HepG2 (cell line): ENCODE measurements around the gene NSMCE1. TPM values are rescaled to one million over a fixed set of nuclear protein-coding genes. Genes with fewer than 3 reads are reported as not detected.
A peak's percentile ranks its signal among the peaks of the same experiment; 100 is the strongest.

Source experiments
- AKNA ChIP-seq: sonication (generic); formaldehyde crosslinking; IDR thresholded peaks from 2 replicates; pipeline ENCODE4 v1.4.0; 2020; ENCODE audit warnings: missing genetic modification reagents, borderline replicate concordance
- ARNT2 ChIP-seq: sonication (generic); formaldehyde crosslinking; IDR thresholded peaks from 2 replicates; pipeline ENCODE4 v1.8.0; 2022; ENCODE audit warnings: mild to moderate bottlenecking, low read depth, missing genetic modification reagents, moderate library complexity
- DNMT3B ChIP-seq: conservative IDR thresholded peaks from 2 replicates; pipeline ENCODE4 v1.6.1; 2016; ENCODE audit warnings: missing biosample characterization, control low read depth
- GATAD2A ChIP-seq: IDR thresholded peaks from 2 replicates; pipeline ENCODE4 v1.6.1; 2016
- GTF3A ChIP-seq: sonication (generic); formaldehyde crosslinking; conservative IDR thresholded peaks from 2 replicates; pipeline ENCODE4 v1.4.0; 2020; ENCODE audit warnings: mild to moderate bottlenecking, missing genetic modification reagents
- HNRNPK ChIP-seq: fragments of 200-400 bp; formaldehyde crosslinking; IDR thresholded peaks from 2 replicates; pipeline ENCODE4 v1.6.1; 2018; ENCODE audit warnings: low read length, low read depth, moderate library complexity, mild to moderate bottlenecking; ENCODE audit not compliant: poor library complexity, severe bottlenecking
- HNRNPL ChIP-seq: fragments of 200-400 bp; formaldehyde crosslinking; IDR thresholded peaks from 2 replicates; pipeline ENCODE4 v1.6.1; 2017; ENCODE audit warnings: mild to moderate bottlenecking, low read depth, low read length
- ISX ChIP-seq: sonication (generic); formaldehyde crosslinking; conservative IDR thresholded peaks from 2 replicates; pipeline ENCODE4 v1.5.0; 2020; ENCODE audit warnings: missing genetic modification reagents
- JARID2 ChIP-seq: sonication (generic); formaldehyde crosslinking; IDR thresholded peaks from 2 replicates; pipeline ENCODE4 v1.8.1; 2023; ENCODE audit warnings: missing genetic modification reagents, inconsistent platforms; ENCODE audit not compliant: insufficient replicate concordance
- JUN ChIP-seq: sonication (generic); formaldehyde crosslinking; IDR thresholded peaks from 2 replicates; pipeline ENCODE4 v1.4.0; 2020; ENCODE audit warnings: mild to moderate bottlenecking, missing genetic modification reagents
- KLF11 ChIP-seq: IDR thresholded peaks from 2 replicates; pipeline ENCODE4 v1.6.1; 2016; ENCODE audit warnings: missing compliant biosample characterization
- NFIB ChIP-seq: sonication (generic); formaldehyde crosslinking; IDR thresholded peaks from 2 replicates; pipeline ENCODE4 v1.9.0; 2021; ENCODE audit warnings: missing genetic modification reagents, mild to moderate bottlenecking, borderline replicate concordance
- PCBP2 ChIP-seq: fragments of 200-400 bp; formaldehyde crosslinking; optimal IDR thresholded peaks from 2 replicates; pipeline ENCODE3; 2018; ENCODE audit warnings: low read length, low read depth; ENCODE audit not compliant: poor library complexity, severe bottlenecking
- RXRB ChIP-seq: IDR thresholded peaks from 2 replicates; pipeline ENCODE4 v1.6.1; 2016; ENCODE audit warnings: borderline replicate concordance, missing genetic modification reagents, missing compliant biosample characterization
- SP5 ChIP-seq: IDR thresholded peaks from 2 replicates; pipeline ENCODE4 v1.6.1; 2016; ENCODE audit warnings: low read depth, borderline replicate concordance
- TBL1XR1 ChIP-seq: fragments of 150-350 bp; IDR thresholded peaks from 2 replicates; pipeline ENCODE4 v1.6.1; 2014; ENCODE audit warnings: borderline replicate concordance, low read length; ENCODE audit not compliant: partially characterized antibody
- ZBTB38 ChIP-seq: sonication (generic); formaldehyde crosslinking; IDR thresholded peaks from 2 replicates; pipeline ENCODE4 v1.5.1; 2020; ENCODE audit warnings: mild to moderate bottlenecking, missing genetic modification reagents
- ZFP37 ChIP-seq: sonication (generic); formaldehyde crosslinking; IDR thresholded peaks from 2 replicates; pipeline ENCODE4 v1.4.0; 2020; ENCODE audit warnings: missing genetic modification reagents, borderline replicate concordance
- ZNF143 ChIP-seq: sonication (generic); formaldehyde crosslinking; IDR thresholded peaks from 2 replicates; pipeline ENCODE4 v1.4.0; 2020; ENCODE audit warnings: missing genetic modification reagents
- ZNF343 ChIP-seq: sonication (generic); formaldehyde crosslinking; IDR thresholded peaks from 2 replicates; pipeline ENCODE4 v1.4.0; 2020; ENCODE audit warnings: mild to moderate bottlenecking, missing genetic modification reagents
- ZNF569 ChIP-seq: sonication (generic); formaldehyde crosslinking; IDR thresholded peaks from 2 replicates; pipeline ENCODE4 v1.5.0; 2020; ENCODE audit warnings: mild to moderate bottlenecking, missing genetic modification reagents, moderate library complexity, borderline replicate concordance
- ZNF704 ChIP-seq: sonication (generic); formaldehyde crosslinking; IDR thresholded peaks from 2 replicates; pipeline ENCODE4 v1.8.1; 2023; ENCODE audit warnings: mild to moderate bottlenecking, inconsistent platforms, moderate library complexity, missing genetic modification reagents, borderline replicate concordance
- ZNF724P ChIP-seq: sonication (generic); formaldehyde crosslinking; IDR thresholded peaks from 2 replicates; pipeline ENCODE4 v1.8.0; 2022; ENCODE audit warnings: missing genetic modification reagents, borderline replicate concordance
- ZNF781 ChIP-seq: sonication (generic); formaldehyde crosslinking; IDR thresholded peaks from 2 replicates; pipeline ENCODE4 v1.5.1; 2020; ENCODE audit warnings: borderline replicate concordance, mild to moderate bottlenecking, missing genetic modification reagents; ENCODE audit errors: not compliant biosample characterization
- ZNF83 ChIP-seq: sonication (generic); formaldehyde crosslinking; IDR thresholded peaks from 2 replicates; pipeline ENCODE4 v1.4.0; 2020; ENCODE audit warnings: missing genetic modification reagents, mild to moderate bottlenecking, borderline replicate concordance
- polyA plus RNA-seq, 8 experiments: library from polyadenylated mRNA; depleted of rRNA in 3 of 8; stranded (reverse) in 7 of 8; unstranded in 1 of 8; fragments of >200 nt; fragmentation: Illumina TruSeq in 4 of 8; extraction: Trizol in 4 of 8; gene quantifications; 2 replicates each; pipeline versions ENCODE4 v1.2.1 to v1.2.3, GENCODE V29; 2011 to 2016; ENCODE audit warnings: low read depth in 4 of 8, missing spikeins in 1 of 8, mixed read lengths in 1 of 8; ENCODE audit not compliant: insufficient read depth in 1 of 8
- total RNA-seq, 5 experiments: library from RNA; depleted of rRNA; stranded (reverse); fragments of >200 nt; fragmentation: Illumina TruSeq; extraction: Trizol; gene quantifications; 2 replicates each; pipeline ENCODE4 v1.2.3, GENCODE V29; 2016; ENCODE audit warnings: low read depth in 1 of 5

The NSMCE1 gene
- total and polyA plus RNA-seq, 2 of the 13 experiments (the other 11 are each of a cell fraction or from before 2014, with no cell fraction given): 42.7 to 52.9 TPM

GRCh38 chr16:27214084-27214961 is 54.2 kb downstream of the NSMCE1 start (continued):
- TF ChIP-seq ZNF704 (CRISPR knock-in tag) (no peak), JARID2 (CRISPR knock-in tag) (no peak), ZNF343 (peak; percentile 78), ZNF724P (CRISPR knock-in tag) (no peak), ZBTB38 (CRISPR knock-in tag) (0 out of 2 replicates have a peak, but pooled peaks have one; percentile 60), ARNT2 (CRISPR knock-in tag) (no peak), ZNF781 (CRISPR knock-in tag) (no peak), NFIB (CRISPR knock-in tag) (no peak), DNMT3B (CRISPR knock-in tag) (no peak), TBL1XR1 (no peak), RXRB (peak; percentile 63; the same call in 1 of the 2 replicates), JUN (CRISPR knock-in tag) (0 out of 2 replicates have a peak, but pooled peaks have one; percentile 24), ISX (CRISPR knock-in tag) (no peak), GTF3A (no peak), KLF11 (CRISPR knock-in tag) (no peak; the same call in 1 of the 2 replicates), ZFP37 (CRISPR knock-in tag) (no peak), HNRNPL (no peak), AKNA (CRISPR knock-in tag) (no peak), ZNF569 (CRISPR knock-in tag) (no peak), ZNF83 (CRISPR knock-in tag) (no peak), PCBP2 (no peak), HNRNPK (no peak), SP5 (CRISPR knock-in tag) (no peak), GATAD2A (peak; percentile 73), ZNF143 (CRISPR knock-in tag) (no peak)
